Brain microvascular endothelial cell (primary cell): ENCODE data around the gene FIGN.

Experiments
- DNase-seq: peaks from one replicate; pipeline ENCODE4 v3.0.0-alpha.2; 2020
- H3K27ac ChIP-seq: fragments of 250-450 bp; sonication (Bioruptor Pico); 2 replicates; pipeline ENCODE4 v1.5.1; 2020; ENCODE audit warnings: mild to moderate bottlenecking, moderate library complexity
- H3K27me3 ChIP-seq: fragments of 250-450 bp; sonication (Bioruptor Pico); replicated peaks from 2 replicates; pipeline ENCODE4 v1.5.1; 2020; ENCODE audit warnings: mild to moderate bottlenecking
- H3K36me3 ChIP-seq: fragments of 250-450 bp; sonication (Bioruptor Pico); replicated peaks from 2 replicates; pipeline ENCODE4 v1.5.1; 2020; ENCODE audit warnings: mild to moderate bottlenecking
- H3K4me3 ChIP-seq: 2 replicates; pipeline ENCODE4 v1.5.1; 2011; ENCODE audit warnings: low read depth, mild to moderate bottlenecking, control low read depth, low read length, moderate library complexity
- CTCF ChIP-seq: IDR thresholded peaks from 2 replicates; pipeline ENCODE4 v1.5.1; 2011; ENCODE audit warnings: low read depth, mild to moderate bottlenecking, moderate library complexity, low read length, control low read depth, inconsistent platforms; ENCODE audit errors: missing control alignments
- in situ Hi-C: cut with HindIII; loops from 2 replicates; pipeline ENCODE4 v1.10.0; 2017; ENCODE audit warnings: low sequenced_read_pairs, low pct_ligation_motif_present

The FIGN gene

GRCh38 chr2:163751696-163752095 lies 15.9 kb upstream of the FIGN start:
- in situ Hi-C loops, result no loop called here
- H3K27me3 ChIP-seq, result no peaks in the 10 kb centered on the region
- no peak overlapping the region for H3K4me3 ChIP-seq
- H3K36me3 ChIP-seq, result no peaks in the 10 kb centered on the region
- no peak for DNase-seq
- no peak for TF ChIP-seq CTCF
- no peak overlapping the region for H3K27ac ChIP-seq

- H3K36me3 ChIP-seq, result no peaks in the 10 kb centered on the region
- TF ChIP-seq CTCF, result no peak
- in situ Hi-C loops, result no loop called here
- no peaks in the 10 kb centered on the region for H3K27me3 ChIP-seq
- H3K4me3 ChIP-seq, result no peak overlapping the region
- DNase-seq, result no peak
- H3K27ac ChIP-seq, result no peak overlapping the region
These were observed 12.6 kb upstream of the FIGN start for GRCh38 chr2:163748420-163748819.

GRCh38 chr2:163741435-163741834 lies 5.6 kb upstream of the FIGN start:
- H3K27me3 ChIP-seq, result no peaks in the 10 kb centered on the region
- H3K27ac ChIP-seq, result no peak overlapping the region
- in situ Hi-C loops, result no loop called here
- no peak overlapping the region for H3K4me3 ChIP-seq
- no peak for DNase-seq
- no peaks in the 10 kb centered on the region for H3K36me3 ChIP-seq
- no peak for TF ChIP-seq CTCF

GRCh38 chr2:163737563-163737962 lies 1.8 kb upstream of the FIGN start:
- in situ Hi-C loops, result no loop called here
- no peak for DNase-seq
- Histone ChIP-seq H3K4me3 (no peak overlapping the region), H3K27ac (no peak overlapping the region), H3K36me3 (no peaks in the 10 kb centered on the region), H3K27me3 (no peaks in the 10 kb centered on the region)
- no peak for TF ChIP-seq CTCF

- in situ Hi-C loops, result no loop called here
- no peak overlapping the region for H3K27ac ChIP-seq
- DNase-seq, result peak; percentile 1
These were observed 1.3 kb upstream of the FIGN start for GRCh38 chr2:163737190-163737439.

More at GRCh38 chr2:163737190-163737439, 1.3 kb upstream of the FIGN start:
- peak overlapping the region; percentile 89 for H3K4me3 ChIP-seq
- H3K36me3 ChIP-seq, result no peaks in the 10 kb centered on the region
- no peaks in the 10 kb centered on the region for H3K27me3 ChIP-seq
- no peak for TF ChIP-seq CTCF
